Measurements from ENCODE around the gene WSCD1. TPM values are rescaled to one million over a fixed set of nuclear protein-coding genes. Genes with fewer than 3 reads are reported as not detected.

WSCD1 gene
- polyA plus RNA-seq, 3 donors = not detected

- 94% methylated on average over 5 of the region's 5 CpGs for WGBS (ENCODE audit: insufficient coverage)
- no peaks in the 10 kb centered on the region for H4K20me1 ChIP-seq (ENCODE audit: insufficient read depth, low read length)
- no peak overlapping the region for H3K4me3 ChIP-seq (replicated peaks in 1 of 3; ENCODE audit: low read depth in 2 of 3, low read length in 3 of 3)
- DNase-seq = no peak
- no peaks in the 10 kb centered on the region for H3K4me1 Mint-ChIP-seq
- H3K4me1 ChIP-seq (ENCODE audit: control insufficient read depth in 1 of 2, insufficient read depth in 2 of 2, low read length in 2 of 2) = no peaks in the 10 kb centered on the region
- H3K36me3 ChIP-seq (replicated peaks in 1 of 2; ENCODE audit: control insufficient read depth in 1 of 2, insufficient read depth in 2 of 2, low read length in 2 of 2) = no peaks in the 10 kb centered on the region
- no peaks in the 10 kb centered on the region for H3K9me3 ChIP-seq (replicated peaks in 1 of 2; ENCODE audit: control insufficient read depth in 1 of 2, insufficient read depth in 1 of 2, low read length in 2 of 2)
- H3K27me3 ChIP-seq (ENCODE audit: control insufficient read depth in 2 of 2, insufficient read depth in 2 of 2, low read length in 2 of 2) = no peaks in the 10 kb centered on the region
- no peaks in the 10 kb centered on the region for H3K9me3 Mint-ChIP-seq
- H3K36me3 Mint-ChIP-seq = no peaks in the 10 kb centered on the region
- peaks cover 5 to 11% (median 7%) of the 10 kb centered on the region in 3 donors for H3K27me3 Mint-ChIP-seq (ENCODE audit: low read depth in 3 of 3)
- H3K4me2 ChIP-seq (replicated peaks; ENCODE audit: extremely low read depth, low read length, poor library complexity, severe bottlenecking) = no peak overlapping the region
- no peaks in the 10 kb centered on the region for H3K79me2 ChIP-seq (ENCODE audit: insufficient read depth, low read length)
- TF ChIP-seq, protein P1, sequence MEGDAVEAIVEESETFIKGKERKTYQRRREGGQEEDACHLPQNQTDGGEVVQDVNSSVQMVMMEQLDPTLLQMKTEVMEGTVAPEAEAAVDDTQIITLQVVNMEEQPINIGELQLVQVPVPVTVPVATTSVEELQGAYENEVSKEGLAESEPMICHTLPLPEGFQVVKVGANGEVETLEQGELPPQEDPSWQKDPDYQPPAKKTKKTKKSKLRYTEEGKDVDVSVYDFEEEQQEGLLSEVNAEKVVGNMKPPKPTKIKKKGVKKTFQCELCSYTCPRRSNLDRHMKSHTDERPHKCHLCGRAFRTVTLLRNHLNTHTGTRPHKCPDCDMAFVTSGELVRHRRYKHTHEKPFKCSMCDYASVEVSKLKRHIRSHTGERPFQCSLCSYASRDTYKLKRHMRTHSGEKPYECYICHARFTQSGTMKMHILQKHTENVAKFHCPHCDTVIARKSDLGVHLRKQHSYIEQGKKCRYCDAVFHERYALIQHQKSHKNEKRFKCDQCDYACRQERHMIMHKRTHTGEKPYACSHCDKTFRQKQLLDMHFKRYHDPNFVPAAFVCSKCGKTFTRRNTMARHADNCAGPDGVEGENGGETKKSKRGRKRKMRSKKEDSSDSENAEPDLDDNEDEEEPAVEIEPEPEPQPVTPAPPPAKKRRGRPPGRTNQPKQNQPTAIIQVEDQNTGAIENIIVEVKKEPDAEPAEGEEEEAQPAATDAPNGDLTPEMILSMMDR (IDR thresholded peaks at IDR 0.05) = no peak
- no peak overlapping the region for H3K9ac ChIP-seq (ENCODE audit: insufficient read depth, low read length, poor library complexity, severe bottlenecking)
- H3K27ac ChIP-seq (ENCODE audit: low read depth in 1 of 2, low read length in 2 of 2) = no peak overlapping the region
- H3K4me3 Mint-ChIP-seq = no peak overlapping the region
- H2AFZ ChIP-seq (ENCODE audit: insufficient read depth, low read depth, low read length, poor library complexity, severe bottlenecking) = no peak overlapping the region
- no peak overlapping the region for H3K27ac Mint-ChIP-seq
- intact Hi-C loops (cut with micrococcal nuclease) = no loop called here
Measured at GRCh38 chr17:6048486-6048885, 21.7 kb upstream of the WSCD1 start.

GRCh38 chr17:6052926-6053325, 17.3 kb upstream of the WSCD1 start:
- H3K27me3 Mint-ChIP-seq (ENCODE audit: low read depth in 3 of 3) = peaks cover 11 to 14% (median 13%) of the 10 kb centered on the region in 3 donors
- Histone ChIP-seq H3K4me3 (replicated peaks in 1 of 3; ENCODE audit: low read depth in 2 of 3, low read length in 3 of 3) (no peak overlapping the region), H3K79me2 (ENCODE audit: insufficient read depth, low read length) (no peaks in the 10 kb centered on the region), H3K27ac (ENCODE audit: low read depth in 1 of 2, low read length in 2 of 2) (no peak overlapping the region), H3K9me3 (replicated peaks in 1 of 2; ENCODE audit: control insufficient read depth in 1 of 2, insufficient read depth in 1 of 2, low read length in 2 of 2) (no peaks in the 10 kb centered on the region), H2AFZ (ENCODE audit: insufficient read depth, low read depth, low read length, poor library complexity, severe bottlenecking) (no peak overlapping the region), H3K36me3 (replicated peaks in 1 of 2; ENCODE audit: control insufficient read depth in 1 of 2, insufficient read depth in 2 of 2, low read length in 2 of 2) (no peaks in the 10 kb centered on the region), H3K27me3 (ENCODE audit: control insufficient read depth in 2 of 2, insufficient read depth in 2 of 2, low read length in 2 of 2) (peaks cover 0 to 2% of the 10 kb centered on the region in 2 donors), H3K4me1 (ENCODE audit: control insufficient read depth in 1 of 2, insufficient read depth in 2 of 2, low read length in 2 of 2) (no peaks in the 10 kb centered on the region), H3K4me2 (replicated peaks; ENCODE audit: extremely low read depth, low read length, poor library complexity, severe bottlenecking) (no peak overlapping the region), H3K9ac (ENCODE audit: insufficient read depth, low read length, poor library complexity, severe bottlenecking) (no peak overlapping the region), H4K20me1 (ENCODE audit: insufficient read depth, low read length) (no peaks in the 10 kb centered on the region)
- H3K4me3 Mint-ChIP-seq = no peak overlapping the region
- 100% methylated on average over 2 of the region's 3 CpGs for WGBS (ENCODE audit: insufficient coverage)
- H3K4me1 Mint-ChIP-seq = no peaks in the 10 kb centered on the region
- H3K9me3 Mint-ChIP-seq = no peaks in the 10 kb centered on the region
- no peak overlapping the region for H3K27ac Mint-ChIP-seq
- TF ChIP-seq, protein P1 (IDR thresholded peaks at IDR 0.05) = no peak
- no peak for DNase-seq
- H3K36me3 Mint-ChIP-seq = no peaks in the 10 kb centered on the region
- intact Hi-C loops (cut with micrococcal nuclease) = no loop called here
